Measurements from ENCODE around the gene MS4A2.

DNA sequence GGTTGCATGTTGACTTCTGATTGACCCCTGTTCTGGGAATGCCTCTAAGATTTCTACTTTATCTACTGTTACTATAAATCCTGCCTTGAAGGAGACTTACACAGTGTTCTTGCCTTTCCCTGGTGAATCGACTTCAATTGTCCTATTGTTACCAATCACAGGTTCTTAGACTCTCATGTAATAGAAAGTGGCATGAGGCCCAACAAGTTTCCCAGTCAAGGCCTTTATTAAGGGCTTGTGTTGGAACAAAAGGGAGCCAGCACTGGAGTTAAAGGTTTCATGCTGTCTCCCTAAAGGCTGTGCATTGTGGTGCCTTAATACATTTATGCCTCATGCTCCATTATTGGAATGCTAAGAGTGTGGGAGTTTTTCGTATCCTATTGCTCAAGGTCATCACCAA, 23.3 kb downstream of the MS4A2 start:
- TF ChIP-seq, protein P1, sequence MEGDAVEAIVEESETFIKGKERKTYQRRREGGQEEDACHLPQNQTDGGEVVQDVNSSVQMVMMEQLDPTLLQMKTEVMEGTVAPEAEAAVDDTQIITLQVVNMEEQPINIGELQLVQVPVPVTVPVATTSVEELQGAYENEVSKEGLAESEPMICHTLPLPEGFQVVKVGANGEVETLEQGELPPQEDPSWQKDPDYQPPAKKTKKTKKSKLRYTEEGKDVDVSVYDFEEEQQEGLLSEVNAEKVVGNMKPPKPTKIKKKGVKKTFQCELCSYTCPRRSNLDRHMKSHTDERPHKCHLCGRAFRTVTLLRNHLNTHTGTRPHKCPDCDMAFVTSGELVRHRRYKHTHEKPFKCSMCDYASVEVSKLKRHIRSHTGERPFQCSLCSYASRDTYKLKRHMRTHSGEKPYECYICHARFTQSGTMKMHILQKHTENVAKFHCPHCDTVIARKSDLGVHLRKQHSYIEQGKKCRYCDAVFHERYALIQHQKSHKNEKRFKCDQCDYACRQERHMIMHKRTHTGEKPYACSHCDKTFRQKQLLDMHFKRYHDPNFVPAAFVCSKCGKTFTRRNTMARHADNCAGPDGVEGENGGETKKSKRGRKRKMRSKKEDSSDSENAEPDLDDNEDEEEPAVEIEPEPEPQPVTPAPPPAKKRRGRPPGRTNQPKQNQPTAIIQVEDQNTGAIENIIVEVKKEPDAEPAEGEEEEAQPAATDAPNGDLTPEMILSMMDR (conservative IDR thresholded peaks at IDR 0.05 in 1 of 2, IDR thresholded peaks at IDR 0.05 in 1 of 2; ENCODE audit: low read depth in 1 of 2, low read length in 2 of 2), result no peak
- TF ChIP-seq EZH2 (IDR thresholded peaks at IDR 0.05; ENCODE audit: low read length, missing control alignments), result no peak

Data from fibroblast of lung (primary cell).